NCI-H510A treated with DMSO at 0.1 percent for 48 hours (cell line): Measurements from ENCODE around the gene ZNF485.
A peak's percentile ranks its signal among the peaks of the same experiment; 100 is the strongest.
"Not testable (repeated sequence)": the region's sequence is repeated elsewhere in the genome, so short reads cannot be mapped to it uniquely, and the experiment has no call there.

Experiments used
- DNase-seq: peaks from one replicate; lab custom pipeline; 2025; lab: John Stamatoyannopoulos, UW

ZNF485 gene

GRCh38 chr10:43605850-43606322, 352 bp upstream of the ZNF485 start:
- DNase-seq = no peak

- no peak for DNase-seq
Observed at GRCh38 chr10:43607199-43607573, 948 bp downstream of the ZNF485 start.

- DNase-seq = no peak
Observed at GRCh38 chr10:43610636-43611035, 4.4 kb downstream of the ZNF485 start.

GRCh38 chr10:43616697-43617370, 10.6 kb downstream of the ZNF485 start:
- DNase-seq = no peak

GRCh38 chr10:43619368-43619767, 13.1 kb downstream of the ZNF485 start:
- DNase-seq = no peak

GRCh38 chr10:43622038-43622437, 15.8 kb downstream of the ZNF485 start:
- DNase-seq = no peak

- DNase-seq = no peak
Observed at GRCh38 chr10:43623351-43623750, 17.1 kb downstream of the ZNF485 start.

GRCh38 chr10:43627942-43628341, 21.7 kb downstream of the ZNF485 start:
- no peak for DNase-seq

- no peak for DNase-seq
Observed at GRCh38 chr10:43628956-43629355, 22.7 kb downstream of the ZNF485 start.

- not testable (repeated sequence) for DNase-seq
Observed at GRCh38 chr10:43635816-43636215, 29.6 kb downstream of the ZNF485 start.

GRCh38 chr10:43640603-43641002, 34.4 kb downstream of the ZNF485 start:
- no peak for DNase-seq

- no peak for DNase-seq
Observed at GRCh38 chr10:43644252-43644651, 38.0 kb downstream of the ZNF485 start.

GRCh38 chr10:43645866-43646265, 39.6 kb downstream of the ZNF485 start:
- no peak for DNase-seq

- DNase-seq = no peak
Observed at GRCh38 chr10:43647576-43647975, 41.3 kb downstream of the ZNF485 start.

GRCh38 chr10:43648095-43648397, 41.8 kb downstream of the ZNF485 start:
- DNase-seq = no peak

- DNase-seq = peak; percentile 52
Observed at GRCh38 chr10:43648398-43649184, 42.4 kb downstream of the ZNF485 start, which contains the start of gene ZNF32. ZNF32 (minus strand) TSS chr10:43648881; CDS start chr10:43646133, 2,748 bp downstream.

GRCh38 chr10:43649185-43649523, 42.9 kb downstream of the ZNF485 start:
- DNase-seq = no peak

GRCh38 chr10:43653746-43654145, 47.5 kb downstream of the ZNF485 start:
- DNase-seq = no peak

GRCh38 chr10:43655311-43655710, 49.1 kb downstream of the ZNF485 start:
- no peak for DNase-seq

- no peak for DNase-seq
Observed at GRCh38 chr10:43658227-43658626, 52.0 kb downstream of the ZNF485 start.

- DNase-seq = no peak
Observed at GRCh38 chr10:43665054-43665453, 58.8 kb downstream of the ZNF485 start.

GRCh38 chr10:43666552-43666951, 60.3 kb downstream of the ZNF485 start:
- DNase-seq = no peak

- no peak for DNase-seq
Observed at GRCh38 chr10:43667317-43667731, 61.1 kb downstream of the ZNF485 start.
